HG03558 (cell line): ENCODE measurements around the gene HMCN1.

ENCODE experiments used
- ATAC-seq: cut with Tn5 transposase; IDR thresholded peaks from one replicate; pipeline ENCODE4 v1.9.1; 2021; ENCODE audit warnings: moderate number of reproducible peaks; ENCODE audit not compliant: unreplicated experiment; ENCODE audit errors: extremely low read depth

The HMCN1 gene

DNA sequence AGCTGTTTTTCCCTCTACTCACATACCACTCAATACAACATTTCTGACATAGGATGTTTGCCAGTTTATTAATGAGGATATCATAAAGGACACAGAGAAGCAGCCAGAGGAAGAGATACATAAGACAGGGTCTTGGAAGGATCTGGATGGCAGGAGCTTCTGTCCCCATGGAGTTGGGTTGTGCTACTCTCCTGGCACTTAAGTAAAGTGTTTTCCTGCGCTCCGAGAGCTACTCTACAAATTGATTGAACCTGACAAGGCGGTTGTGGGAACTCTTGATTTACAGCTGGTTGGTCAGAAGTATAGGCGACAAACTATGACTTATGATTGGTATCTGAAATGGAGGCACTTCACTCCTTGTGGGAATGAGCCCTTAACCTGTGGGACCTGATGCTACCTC is 208.8 kb downstream of the HMCN1 start:
- ATAC-seq: no peak

DNA sequence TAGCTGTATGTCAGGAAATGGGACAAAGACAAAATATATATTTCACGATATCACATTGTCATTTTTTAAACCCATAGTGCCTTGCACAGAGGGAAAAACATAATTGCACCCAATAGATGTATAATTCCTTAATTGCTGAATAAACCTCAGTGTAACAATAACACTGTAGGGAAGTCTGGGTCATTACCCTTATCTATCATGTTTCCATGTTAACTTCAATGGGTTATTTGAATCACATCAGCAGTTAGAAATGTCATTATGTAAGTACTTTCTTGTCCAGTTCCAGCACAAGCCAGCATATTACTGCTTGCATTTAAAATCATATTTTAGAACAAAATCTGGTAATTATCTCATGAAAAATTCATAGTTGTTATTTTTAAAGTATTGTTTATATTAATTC is 222.7 kb downstream of the HMCN1 start:
- no peak for ATAC-seq

DNA sequence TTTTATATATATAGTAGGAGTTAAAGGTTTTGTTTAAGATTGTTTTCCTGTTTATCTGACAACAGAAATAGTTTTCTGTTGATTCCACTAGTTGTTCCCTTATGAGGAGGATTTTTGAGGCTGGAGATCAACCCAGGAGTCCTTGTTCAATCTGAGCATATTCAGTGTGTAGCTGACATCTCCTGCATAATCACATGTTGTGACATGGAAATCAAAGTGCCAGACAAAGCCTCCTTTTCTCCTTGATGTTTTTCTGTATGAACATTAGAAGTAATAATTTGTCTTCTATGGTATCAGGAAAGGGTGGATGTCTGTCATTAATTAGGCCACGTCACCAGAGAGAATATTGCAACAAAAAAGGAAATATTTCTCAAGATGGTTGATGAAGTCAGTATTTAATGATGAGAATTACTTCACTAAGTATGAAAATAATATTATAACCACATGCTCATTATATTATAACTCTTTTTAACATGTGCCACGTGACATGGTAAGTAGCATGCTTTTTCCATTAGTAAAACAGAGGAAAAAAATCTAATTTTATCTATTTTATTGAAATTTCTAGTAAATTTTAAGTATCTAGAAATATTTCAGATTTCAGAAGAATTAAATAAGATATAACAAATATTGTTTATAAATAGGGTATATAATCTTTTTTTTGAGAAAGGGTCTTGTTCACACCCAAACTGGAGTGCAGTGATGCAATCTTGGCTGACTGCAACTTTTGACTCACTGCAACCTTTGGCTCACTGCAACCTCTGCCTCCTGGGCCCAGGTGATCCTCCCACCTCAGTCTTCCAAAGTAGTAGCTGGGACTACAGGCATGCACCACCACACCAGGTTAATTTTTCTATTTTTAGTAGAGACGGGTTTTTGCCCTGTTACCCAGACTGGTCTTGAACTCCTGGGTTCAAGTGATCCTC is 223.5 kb downstream of the HMCN1 start:
- ATAC-seq: no peak

DNA sequence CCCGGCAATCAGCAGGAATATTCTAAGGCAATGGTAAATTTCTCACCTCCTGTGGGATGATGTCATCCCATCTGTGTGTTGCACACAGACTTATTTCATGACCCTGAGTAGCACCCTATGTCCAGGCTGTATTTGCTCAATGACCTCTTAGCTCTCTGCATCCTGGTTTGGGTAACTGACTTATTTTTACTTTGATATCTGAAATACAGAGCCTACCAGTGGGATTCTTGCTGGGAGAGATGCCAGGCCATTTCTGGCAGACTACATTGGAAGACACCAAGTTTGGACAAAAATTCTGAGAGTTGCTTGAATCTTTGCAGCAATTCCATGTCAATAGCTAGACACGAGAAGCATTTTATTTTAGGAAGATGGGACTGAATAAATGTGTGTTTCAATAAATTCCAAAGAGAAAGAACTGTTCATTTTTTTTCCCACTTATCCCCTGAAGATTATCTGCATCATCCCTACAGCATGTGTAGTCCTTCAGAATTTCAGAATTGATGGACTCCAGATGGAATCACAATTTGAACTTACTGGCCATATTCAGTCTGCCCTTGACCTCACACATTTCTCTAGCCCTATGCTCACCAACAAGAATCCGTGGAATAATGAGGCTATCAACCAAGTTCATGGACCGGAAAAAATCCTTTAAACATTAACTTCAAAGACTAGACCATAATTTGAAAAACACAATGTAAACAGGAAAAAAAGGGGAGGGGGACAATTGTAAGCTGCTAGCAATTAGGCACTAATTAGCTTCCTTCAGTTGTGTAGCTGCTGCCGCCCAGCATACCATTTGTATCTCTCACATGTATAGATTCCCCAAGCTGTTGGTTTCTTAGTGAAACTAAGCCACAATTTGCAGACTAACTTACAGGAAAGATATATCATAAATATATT is 226.5 kb downstream of the HMCN1 start:
- ATAC-seq: no peak

DNA sequence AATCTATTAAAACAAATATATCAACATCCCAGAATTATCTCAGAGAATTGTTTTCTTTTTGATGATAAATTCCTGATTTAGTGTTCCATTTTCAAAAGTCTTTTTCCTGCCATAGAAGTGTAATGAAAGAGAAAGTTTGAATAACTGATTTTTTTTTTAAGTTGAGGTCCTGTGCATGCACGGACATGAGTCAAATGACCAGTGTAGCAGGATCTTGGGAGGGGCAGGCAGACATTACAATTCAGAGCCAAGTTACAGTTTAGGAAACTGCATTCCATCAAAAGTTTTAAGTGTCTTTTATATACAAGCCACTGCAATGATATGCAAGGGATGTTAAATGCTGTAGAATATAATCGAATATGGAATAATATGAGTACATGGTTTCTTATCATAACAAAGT is 227.5 kb downstream of the HMCN1 start:
- no peak for ATAC-seq

DNA sequence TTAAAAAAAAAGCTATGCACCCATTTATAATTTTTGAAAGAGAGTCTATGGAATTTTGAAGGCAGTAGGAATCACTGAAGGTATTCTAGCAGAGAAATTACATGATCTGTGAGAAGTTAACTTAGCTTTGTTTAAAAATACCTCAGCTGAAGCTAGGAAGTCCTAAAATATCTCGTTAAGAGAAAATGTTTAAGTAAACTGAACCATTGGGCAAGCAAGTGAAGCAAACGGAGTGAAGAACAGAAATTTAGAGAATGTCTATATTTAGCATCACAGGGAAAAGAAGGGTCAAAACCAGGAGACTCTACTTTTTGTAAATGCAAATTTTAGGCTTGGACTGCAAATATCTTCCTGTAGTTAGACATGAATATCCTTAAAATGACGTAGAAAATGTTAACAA is 230.8 kb downstream of the HMCN1 start:
- no peak for ATAC-seq

DNA sequence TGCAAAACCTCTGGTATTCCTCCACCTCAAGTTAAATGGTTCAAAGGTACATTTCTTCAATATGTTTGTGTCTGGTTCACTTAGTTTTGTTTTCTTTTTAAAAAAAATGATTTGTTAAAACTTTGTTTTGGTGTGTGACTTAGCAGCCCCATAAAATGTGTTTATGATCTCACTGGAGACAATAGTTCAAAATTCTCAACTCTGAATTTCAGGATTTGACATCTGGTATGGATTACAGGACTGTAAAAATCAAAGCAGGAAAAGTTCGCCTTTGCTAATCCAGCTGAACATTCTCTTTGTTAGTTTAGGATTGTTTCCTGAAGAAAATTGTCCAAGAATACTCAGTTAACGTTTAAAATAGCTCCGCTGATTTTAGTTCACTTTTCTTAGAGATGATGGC is 231.7 kb downstream of the HMCN1 start:
- ATAC-seq: no peak

DNA sequence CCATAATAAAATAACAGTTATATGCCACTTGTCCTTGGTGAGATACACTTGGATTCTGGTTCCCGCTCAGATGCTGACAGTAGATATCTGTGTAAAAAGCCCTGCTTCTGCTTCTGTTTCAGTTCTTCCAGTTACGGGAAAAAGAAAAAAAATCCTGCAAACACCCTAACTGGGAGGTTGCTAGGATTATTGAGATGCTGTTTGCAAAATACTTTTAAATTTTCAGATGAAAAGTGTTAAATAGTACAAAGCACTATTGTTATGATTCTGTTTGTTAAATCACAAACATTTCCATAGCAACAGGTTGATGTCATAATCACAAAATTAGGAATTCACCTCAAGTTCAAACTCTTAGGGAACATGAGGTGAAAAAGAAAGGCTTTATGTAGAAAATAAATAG is 232.3 kb downstream of the HMCN1 start:
- no peak for ATAC-seq

DNA sequence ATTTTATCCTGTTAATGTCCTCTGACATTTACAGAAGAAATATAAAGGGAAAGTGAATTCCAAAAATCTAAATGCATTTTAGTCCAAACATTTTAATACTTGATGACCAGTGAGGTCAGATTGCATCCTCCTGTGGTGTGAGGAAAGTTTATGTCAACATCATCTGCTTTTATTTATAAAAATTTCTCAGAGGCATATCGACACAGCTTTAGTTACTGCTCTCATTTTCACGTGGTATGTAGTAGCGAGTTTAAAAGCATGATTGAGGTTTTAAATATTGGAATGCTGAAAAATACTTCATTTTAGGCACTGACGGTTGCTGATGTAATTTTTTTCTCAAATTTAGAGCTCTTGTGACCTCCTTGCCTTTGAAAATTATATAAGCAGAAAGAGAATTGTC is 234.8 kb downstream of the HMCN1 start:
- ATAC-seq: no peak

DNA sequence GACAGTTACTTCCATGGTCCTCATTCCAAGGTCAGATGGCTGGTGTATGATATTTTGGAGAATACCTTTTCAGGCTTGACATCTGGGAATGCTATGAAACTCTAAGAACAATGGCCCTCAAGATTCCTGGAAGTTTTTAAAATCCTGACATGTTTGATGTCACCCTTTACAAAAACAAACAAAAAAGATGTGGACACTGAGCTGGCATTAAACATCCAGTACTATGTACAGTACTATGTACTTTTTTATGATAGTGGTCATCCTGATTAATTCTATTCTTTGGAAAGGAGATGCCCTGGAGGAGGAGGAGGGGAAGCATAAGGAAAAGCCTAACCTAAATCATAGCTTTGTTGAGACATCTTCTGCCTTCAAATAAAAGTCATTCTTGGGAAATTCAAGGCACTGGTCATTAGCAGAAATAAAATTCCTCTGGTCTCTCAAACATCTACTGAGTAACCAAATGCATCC is 235.4 kb downstream of the HMCN1 start:
- ATAC-seq: no peak

DNA sequence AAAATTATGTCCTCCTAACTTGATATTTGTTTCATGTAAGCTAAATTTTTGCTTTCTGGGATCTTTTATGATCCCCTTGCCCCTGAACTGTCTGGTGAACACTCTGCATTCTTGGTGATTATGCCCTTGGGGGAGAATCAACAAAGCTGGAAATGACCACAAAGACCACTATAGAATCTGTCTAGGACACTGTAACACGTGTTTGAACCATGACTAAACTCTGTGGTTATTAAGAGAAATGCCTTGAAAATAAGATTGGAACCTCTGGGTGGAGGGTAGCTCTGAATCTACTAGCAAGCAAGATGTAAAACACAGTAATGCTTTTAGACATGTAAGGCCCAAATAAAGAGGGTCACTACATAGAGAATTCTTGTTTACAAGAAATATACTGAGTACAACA is 237.5 kb downstream of the HMCN1 start:
- no peak for ATAC-seq

DNA sequence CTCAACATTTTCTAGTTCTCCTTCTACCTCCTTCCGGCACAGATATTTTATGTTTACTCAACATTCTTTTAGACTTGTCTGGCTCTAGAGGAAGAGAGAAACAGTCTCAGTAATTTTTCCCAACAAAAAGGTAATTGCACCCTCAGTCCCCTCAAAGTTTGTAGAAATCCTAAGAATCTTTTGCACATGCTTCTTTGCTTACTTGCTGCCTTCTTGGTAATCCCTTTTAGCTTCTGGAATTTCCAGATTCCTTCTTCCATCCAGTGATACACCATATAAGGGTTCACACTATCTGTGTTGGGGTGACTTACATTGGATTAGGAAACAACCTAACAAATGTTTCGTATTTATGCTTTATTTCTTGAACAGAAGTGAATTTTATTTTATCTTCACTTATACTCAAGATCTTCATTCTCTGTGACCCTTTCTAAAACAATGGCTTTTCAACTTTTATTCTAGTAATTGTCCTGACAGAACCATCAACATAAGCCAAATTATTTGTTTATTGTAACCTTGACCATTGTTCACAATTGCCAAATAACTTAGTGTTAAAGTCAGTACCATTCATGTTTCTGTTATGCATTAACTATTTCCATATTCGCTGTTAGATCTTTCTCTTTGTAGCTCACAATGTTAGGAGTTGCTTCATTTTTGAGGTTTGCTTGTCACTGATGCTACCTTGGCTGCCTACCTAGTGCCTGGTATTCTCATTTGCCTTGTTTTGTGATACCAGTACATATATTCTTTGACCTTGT is 238.1 kb downstream of the HMCN1 start:
- no peak for ATAC-seq

DNA sequence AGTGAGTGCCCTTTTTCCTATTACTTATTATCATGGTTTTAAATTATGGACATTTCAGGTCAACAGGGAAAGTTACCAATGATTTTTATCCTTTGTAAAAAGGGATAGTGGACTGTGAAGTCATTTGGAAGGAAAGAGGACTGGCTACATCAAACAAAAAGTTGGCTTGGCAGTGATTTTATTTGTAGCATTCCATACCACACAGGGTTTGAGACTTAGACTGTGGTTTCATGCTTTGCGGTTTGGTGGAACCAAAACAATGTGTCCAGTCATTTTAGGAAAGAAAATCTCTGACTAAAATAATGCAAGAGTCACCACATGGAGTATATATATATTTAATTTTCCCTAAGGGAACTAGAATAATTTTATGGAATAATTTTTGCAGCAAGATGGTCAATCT is 239.5 kb downstream of the HMCN1 start:
- ATAC-seq: no peak

DNA sequence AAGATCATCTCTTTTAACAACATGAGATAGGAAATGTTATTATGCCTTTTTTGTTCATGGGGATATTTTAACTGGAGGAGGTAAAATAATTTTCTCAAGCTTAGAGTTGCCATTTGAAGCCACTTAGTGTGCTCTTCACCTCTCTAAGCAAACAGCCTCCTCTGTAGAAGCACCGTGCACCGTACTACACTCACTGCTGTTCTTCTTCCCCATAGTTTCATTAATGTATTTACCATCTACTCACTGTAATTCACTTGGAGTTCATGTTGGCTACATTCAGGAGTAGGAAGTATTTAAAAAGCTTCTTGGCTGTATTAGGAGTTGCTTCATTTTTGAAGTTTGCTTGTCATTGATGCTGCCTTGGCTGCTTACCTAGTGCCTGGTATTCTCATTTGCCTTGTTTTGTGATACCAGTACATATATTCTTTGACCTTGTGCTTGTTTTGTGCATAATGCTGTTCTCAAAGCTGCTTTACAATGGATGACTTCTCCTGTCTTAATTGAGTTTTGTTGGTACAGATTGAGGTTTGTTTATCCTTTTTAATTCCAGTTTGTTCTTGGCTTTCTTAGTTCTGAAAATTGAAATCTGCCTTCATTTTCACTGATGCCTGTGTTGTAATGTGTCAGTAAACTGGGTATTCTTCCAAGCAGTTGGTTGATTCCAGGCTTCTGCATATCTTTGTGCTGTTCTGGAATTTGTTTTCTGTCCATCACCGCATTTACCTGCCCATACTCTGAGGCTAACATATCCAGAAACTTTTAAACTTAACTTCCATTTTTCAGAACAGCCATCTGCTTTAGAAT is 240.4 kb downstream of the HMCN1 start:
- ATAC-seq: no peak

DNA sequence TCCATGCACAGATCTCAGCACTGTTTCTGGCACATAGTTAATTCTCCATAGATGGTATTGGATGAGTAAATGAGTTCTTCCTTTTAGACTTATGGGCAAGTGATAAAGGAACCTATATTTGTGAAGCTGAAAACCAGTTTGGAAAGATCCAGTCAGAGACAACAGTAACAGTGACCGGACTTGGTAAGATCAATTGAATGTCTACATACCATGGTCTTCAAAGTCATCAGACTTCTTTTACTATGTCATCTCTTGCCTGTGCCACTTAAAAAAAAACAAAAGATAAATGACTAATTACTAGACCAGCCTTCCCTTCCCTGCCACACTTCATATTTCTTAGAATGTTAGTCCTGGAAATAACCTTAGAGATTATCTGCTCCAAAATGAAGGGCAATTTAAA is 246.7 kb downstream of the HMCN1 start:
- no peak for ATAC-seq

DNA sequence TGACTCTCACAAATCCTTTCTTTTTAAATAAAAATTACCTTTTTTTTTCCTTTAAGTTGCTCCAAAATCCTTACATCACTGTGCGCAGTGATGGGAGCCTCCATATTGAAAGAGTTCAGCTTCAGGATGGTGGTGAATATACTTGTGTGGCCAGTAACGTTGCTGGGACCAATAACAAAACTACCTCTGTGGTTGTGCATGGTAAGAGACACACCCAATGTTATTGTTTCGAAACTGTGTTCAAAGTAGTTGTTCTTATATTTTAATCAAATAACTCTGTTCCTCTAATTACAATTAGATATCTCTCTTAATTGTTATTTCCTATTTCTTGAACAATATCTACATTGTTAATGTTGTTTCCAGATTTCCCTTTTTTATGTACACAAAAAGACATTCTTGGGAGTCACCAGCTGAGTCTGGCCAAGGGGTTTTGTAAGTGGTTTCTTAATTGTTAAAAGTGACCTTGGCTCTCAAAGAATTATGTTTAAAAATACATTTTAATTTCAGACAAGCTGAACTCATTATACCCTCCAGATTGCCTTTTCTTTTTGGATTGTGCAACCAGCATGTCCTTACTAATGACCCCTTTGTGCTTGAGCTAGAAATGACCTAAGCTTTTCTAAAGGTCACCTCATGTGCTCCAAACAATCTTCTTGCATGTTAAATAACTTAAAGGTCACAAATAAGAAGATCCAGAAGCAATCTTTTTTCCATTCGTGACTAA is 250.1 kb downstream of the HMCN1 start:
- no peak for ATAC-seq

DNA sequence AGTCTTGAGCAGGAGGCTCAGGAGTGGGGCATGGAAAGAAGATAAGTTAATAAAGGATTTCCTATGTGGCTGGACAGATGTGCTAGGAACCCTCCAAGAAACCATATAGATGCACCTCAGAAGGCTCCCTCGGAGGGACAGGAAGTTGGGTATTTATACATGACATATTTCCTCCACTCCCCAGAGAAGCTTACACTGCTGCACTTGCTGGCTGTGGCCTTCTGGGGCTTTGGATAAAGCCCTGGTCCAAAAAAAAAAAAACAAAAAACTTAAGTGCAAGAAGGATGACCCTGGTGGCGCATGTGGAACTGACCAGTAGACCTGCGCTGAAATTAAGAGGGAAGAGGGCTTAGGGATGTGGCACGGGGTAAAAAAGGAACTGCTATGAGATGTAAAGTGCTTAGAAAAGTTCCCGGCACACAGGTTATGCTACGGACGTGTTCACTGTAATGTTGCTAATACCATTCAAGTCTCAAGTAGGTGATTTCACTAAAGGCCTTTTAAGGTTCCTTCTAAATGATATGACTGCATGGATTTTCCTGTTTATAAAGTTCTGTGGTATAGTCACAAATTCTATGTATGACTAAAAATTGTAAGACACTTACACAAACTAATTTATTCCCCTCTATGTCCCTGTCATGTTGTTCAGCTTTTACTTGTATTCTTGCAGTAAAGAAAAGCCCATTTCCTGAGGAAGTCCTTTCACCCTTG is 253.6 kb downstream of the HMCN1 start:
- ATAC-seq: no peak

DNA sequence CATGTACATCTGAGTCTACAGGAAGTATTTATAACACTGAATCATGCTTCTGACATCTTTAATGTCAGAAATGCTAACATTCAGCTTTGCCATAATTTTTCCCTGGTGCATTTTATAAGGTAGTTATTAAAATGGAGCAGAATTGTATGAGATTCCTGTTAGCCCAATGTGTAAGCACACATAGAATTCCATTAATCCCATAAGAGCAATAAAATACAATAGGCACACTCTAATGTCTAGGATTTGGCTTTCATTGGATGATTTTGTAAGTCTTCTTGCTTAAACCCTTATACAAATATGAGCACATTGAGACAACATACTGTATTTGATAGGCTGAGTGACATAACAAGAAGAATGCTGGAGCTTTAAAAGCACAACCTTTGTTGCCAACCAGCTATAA is 256.4 kb downstream of the HMCN1 start:
- no peak for ATAC-seq
